ENCODE measurements around the gene CCKAR.

DNA sequence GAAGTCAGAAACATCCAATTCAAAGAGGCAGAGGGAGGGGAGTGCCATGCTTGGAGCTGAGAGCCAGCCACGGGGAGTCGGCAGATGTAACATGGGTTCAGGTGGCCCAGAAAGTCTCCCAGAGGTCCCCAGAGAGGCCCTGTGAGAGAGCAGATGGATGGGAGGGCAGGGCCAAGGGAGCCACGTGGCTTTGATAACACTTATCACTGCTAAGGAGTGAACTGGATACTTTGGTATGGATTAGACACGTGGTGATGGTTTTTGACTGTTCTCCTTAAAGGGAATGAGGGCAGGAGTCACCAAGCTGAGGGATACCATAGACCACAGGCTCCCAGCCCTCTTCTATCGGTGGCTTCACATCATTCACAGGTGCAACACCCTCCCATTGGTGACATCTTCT is 13.7 kb downstream of the CCKAR start:
- TF ChIP-seq, protein P1, sequence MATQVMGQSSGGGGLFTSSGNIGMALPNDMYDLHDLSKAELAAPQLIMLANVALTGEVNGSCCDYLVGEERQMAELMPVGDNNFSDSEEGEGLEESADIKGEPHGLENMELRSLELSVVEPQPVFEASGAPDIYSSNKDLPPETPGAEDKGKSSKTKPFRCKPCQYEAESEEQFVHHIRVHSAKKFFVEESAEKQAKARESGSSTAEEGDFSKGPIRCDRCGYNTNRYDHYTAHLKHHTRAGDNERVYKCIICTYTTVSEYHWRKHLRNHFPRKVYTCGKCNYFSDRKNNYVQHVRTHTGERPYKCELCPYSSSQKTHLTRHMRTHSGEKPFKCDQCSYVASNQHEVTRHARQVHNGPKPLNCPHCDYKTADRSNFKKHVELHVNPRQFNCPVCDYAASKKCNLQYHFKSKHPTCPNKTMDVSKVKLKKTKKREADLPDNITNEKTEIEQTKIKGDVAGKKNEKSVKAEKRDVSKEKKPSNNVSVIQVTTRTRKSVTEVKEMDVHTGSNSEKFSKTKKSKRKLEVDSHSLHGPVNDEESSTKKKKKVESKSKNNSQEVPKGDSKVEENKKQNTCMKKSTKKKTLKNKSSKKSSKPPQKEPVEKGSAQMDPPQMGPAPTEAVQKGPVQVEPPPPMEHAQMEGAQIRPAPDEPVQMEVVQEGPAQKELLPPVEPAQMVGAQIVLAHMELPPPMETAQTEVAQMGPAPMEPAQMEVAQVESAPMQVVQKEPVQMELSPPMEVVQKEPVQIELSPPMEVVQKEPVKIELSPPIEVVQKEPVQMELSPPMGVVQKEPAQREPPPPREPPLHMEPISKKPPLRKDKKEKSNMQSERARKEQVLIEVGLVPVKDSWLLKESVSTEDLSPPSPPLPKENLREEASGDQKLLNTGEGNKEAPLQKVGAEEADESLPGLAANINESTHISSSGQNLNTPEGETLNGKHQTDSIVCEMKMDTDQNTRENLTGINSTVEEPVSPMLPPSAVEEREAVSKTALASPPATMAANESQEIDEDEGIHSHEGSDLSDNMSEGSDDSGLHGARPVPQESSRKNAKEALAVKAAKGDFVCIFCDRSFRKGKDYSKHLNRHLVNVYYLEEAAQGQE (IDR thresholded peaks at IDR 0.05; ENCODE audit: insufficient read depth in 1 of 2, low read depth in 2 of 2, low read length in 1 of 2) = no peak
- TF ChIP-seq, protein P2, sequence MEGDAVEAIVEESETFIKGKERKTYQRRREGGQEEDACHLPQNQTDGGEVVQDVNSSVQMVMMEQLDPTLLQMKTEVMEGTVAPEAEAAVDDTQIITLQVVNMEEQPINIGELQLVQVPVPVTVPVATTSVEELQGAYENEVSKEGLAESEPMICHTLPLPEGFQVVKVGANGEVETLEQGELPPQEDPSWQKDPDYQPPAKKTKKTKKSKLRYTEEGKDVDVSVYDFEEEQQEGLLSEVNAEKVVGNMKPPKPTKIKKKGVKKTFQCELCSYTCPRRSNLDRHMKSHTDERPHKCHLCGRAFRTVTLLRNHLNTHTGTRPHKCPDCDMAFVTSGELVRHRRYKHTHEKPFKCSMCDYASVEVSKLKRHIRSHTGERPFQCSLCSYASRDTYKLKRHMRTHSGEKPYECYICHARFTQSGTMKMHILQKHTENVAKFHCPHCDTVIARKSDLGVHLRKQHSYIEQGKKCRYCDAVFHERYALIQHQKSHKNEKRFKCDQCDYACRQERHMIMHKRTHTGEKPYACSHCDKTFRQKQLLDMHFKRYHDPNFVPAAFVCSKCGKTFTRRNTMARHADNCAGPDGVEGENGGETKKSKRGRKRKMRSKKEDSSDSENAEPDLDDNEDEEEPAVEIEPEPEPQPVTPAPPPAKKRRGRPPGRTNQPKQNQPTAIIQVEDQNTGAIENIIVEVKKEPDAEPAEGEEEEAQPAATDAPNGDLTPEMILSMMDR (IDR thresholded peaks at IDR 0.05) = no peak
- no peak for TF ChIP-seq TCF7L2 (IDR thresholded peaks at IDR 0.05; ENCODE audit: low read depth, low read length)

All from Panc1 (cell line).